SU-DHL-6 (cell line): ENCODE measurements around the gene MVP.
"Not testable (repeated sequence)": the region's sequence is repeated elsewhere in the genome, so short reads cannot be mapped to it uniquely, and the experiment has no call there.

ENCODE experiments used
- CTCF ChIP-seq: fragments of 200-600 bp; sonication (generic); IDR thresholded peaks from one replicate; pipeline ENCODE4 v1.5.1; 2017; ENCODE audit warnings: antibody characterized with exemption, mild to moderate bottlenecking, low read length, moderate library complexity; ENCODE audit not compliant: insufficient read depth, poor library complexity, severe bottlenecking
- EZH2phosphoT487 ChIP-seq: fragments of 200-600 bp; sonication (generic), shearing (Covaris generic); conservative IDR thresholded peaks from 2 replicates; pipeline ENCODE4 v1.6.1; 2018; ENCODE audit warnings: mild to moderate bottlenecking, antibody characterized with exemption, low read length, moderate library complexity, mixed read lengths

DNA sequence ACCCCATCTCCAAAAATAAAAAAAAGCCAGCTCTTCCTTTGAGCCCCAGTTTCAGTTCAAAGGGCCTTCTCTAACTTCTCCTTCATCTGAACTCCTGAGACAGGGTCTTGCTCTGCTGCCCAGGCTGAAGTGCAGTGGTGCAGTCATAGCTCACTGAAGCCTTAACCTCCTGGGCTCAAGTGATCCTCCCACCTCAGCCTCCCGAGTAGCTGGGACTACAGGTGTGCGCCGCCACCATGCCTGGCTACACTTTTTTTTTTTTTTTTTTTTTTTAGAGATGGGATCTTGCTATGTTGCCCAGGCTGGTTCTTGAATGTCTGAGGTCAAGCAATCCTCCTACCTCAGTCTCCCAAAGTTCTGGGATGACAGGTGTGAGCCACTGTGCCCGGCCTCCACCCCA is 13.0 kb downstream of the MVP start:
- not testable (repeated sequence) for TF ChIP-seq CTCF, EZH2phosphoT487
